Gastroesophageal sphincter (tissue), 3 donors: ENCODE results near the gene CDK8.

Experiments
- CTCF ChIP-seq, 4 experiments: fragments of 200-600 bp in 2 of 4; fragments of 450-650 bp in 2 of 4; sonication (generic) in 1 of 4; IDR thresholded peaks; one replicate each; pipeline ENCODE4 v1.5.1; 2017 to 2019; ENCODE audit warnings: antibody characterized with exemption in 4 of 4, mild to moderate bottlenecking in 2 of 4, moderate library complexity in 2 of 4
- POLR2A ChIP-seq, 2 donors: fragments of 450-650 bp; IDR thresholded peaks; one replicate each; pipeline ENCODE4 v1.6.1; 2017; ENCODE audit warnings: antibody characterized with exemption in 2 of 2, mild to moderate bottlenecking in 2 of 2, moderate library complexity in 1 of 2
- POLR2AphosphoS5 ChIP-seq: sonication (generic); formaldehyde crosslinking; IDR thresholded peaks from one replicate; pipeline ENCODE4 v1.6.1; 2017; ENCODE audit warnings: antibody characterized with exemption

DNA sequence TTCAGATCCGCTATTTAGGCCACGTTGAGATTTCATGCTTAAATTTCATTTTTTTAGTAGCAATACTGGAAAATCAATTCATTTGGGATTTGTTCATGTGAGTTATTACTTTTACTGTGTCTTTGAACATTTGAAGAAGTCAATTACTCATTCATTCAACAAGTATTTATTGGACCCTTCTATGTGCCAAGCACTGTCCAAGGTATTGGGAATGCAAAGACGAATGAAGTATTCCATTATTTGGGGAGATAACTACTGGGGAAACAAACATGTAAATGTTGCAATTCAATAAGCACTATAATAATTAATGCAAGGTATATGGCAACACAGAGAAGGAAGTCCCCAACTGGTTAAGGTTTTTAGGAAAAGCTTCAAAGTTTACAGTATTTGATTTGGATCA, 5.7 kb downstream of the CDK8 start:
- TF ChIP-seq CTCF (IDR thresholded peaks at IDR 0.05), result no peak
- TF ChIP-seq POLR2A (IDR thresholded peaks at IDR 0.05), result no peak
- no peak for TF ChIP-seq POLR2AphosphoS5
